Mesenchymal stem cell (in vitro differentiated cells and primary cell): ENCODE measurements around the gene ZNF23.

Experiments used
- DNase-seq: peaks from one replicate; pipeline ENCODE4 v3.0.0-alpha.2; 2013
- H2AFZ ChIP-seq: one replicate; pipeline ENCODE4 v1.6.1; 2013; ENCODE audit warnings: low read depth, mild to moderate bottlenecking, control low read depth, inconsistent platforms, low read length, moderate library complexity
- H2AK5ac ChIP-seq: 2 replicates; pipeline ENCODE4 v1.6.1; 2013; ENCODE audit warnings: low read length, moderate library complexity, mild to moderate bottlenecking, inconsistent platforms; ENCODE audit not compliant: severe bottlenecking
- H2BK120ac ChIP-seq: one replicate; pipeline ENCODE4 v1.6.1; 2013; ENCODE audit warnings: low read depth, mild to moderate bottlenecking, inconsistent platforms, low read length, moderate library complexity
- H2BK12ac ChIP-seq, 2 experiments: one replicate each; pipeline ENCODE4 v1.6.1; 2013; ENCODE audit warnings: inconsistent platforms in 2 of 2, low read length in 2 of 2, mild to moderate bottlenecking in 2 of 2, moderate library complexity in 2 of 2, control low read depth in 1 of 2
- H2BK15ac ChIP-seq: one replicate; pipeline ENCODE4 v1.6.1; 2013; ENCODE audit warnings: mild to moderate bottlenecking, low read depth, inconsistent platforms; ENCODE audit not compliant: poor library complexity, severe bottlenecking
- H2BK5ac ChIP-seq: 2 replicates; pipeline ENCODE4 v1.6.1; 2013; ENCODE audit warnings: low read depth, mild to moderate bottlenecking, low read length, control low read depth, inconsistent platforms; ENCODE audit not compliant: poor library complexity, severe bottlenecking
- H3K14ac ChIP-seq, 2 experiments: one replicate each; pipeline ENCODE4 v1.6.1; 2013; ENCODE audit warnings: inconsistent platforms in 2 of 2, low read length in 2 of 2, control low read depth in 1 of 2, mild to moderate bottlenecking in 1 of 2, moderate library complexity in 1 of 2
- H3K18ac ChIP-seq, 2 experiments: one replicate each; pipeline ENCODE4 v1.6.1; 2013; ENCODE audit warnings: inconsistent platforms in 2 of 2, low read length in 2 of 2, control low read depth in 1 of 2, low read depth in 1 of 2, mild to moderate bottlenecking in 1 of 2
- H3K23ac ChIP-seq, 2 experiments: one replicate each; pipeline ENCODE4 v1.6.1; 2013; ENCODE audit warnings: inconsistent platforms in 2 of 2, low read length in 2 of 2, mild to moderate bottlenecking in 2 of 2, moderate library complexity in 2 of 2, control low read depth in 1 of 2
- H3K27ac ChIP-seq: 2 replicates; pipeline ENCODE4 v1.5.1; 2013; ENCODE audit warnings: mild to moderate bottlenecking, moderate library complexity, low read length, control low read depth, inconsistent platforms; ENCODE audit not compliant: poor library complexity, severe bottlenecking
- H3K27me3 ChIP-seq, 2 experiments: 2 replicates each; pipeline versions ENCODE4 v1.6.1 to v1.7.0; 2013; ENCODE audit warnings: low read length in 2 of 2, mild to moderate bottlenecking in 2 of 2, moderate library complexity in 2 of 2, control low read depth in 1 of 2, inconsistent platforms in 1 of 2; ENCODE audit not compliant: control insufficient read depth in 1 of 2, insufficient read depth in 1 of 2
- H3K36me3 ChIP-seq, 2 experiments: 2 replicates each; pipeline versions ENCODE4 v1.6.1 to v1.7.0; 2013; ENCODE audit warnings: low read length in 2 of 2, control low read depth in 1 of 2, inconsistent platforms in 1 of 2, low read depth in 1 of 2, mild to moderate bottlenecking in 1 of 2; ENCODE audit not compliant: insufficient read depth in 2 of 2, control insufficient read depth in 1 of 2
- H3K4ac ChIP-seq, 2 experiments: one replicate each; pipeline ENCODE4 v1.6.1; 2013; ENCODE audit warnings: inconsistent platforms in 2 of 2, low read length in 2 of 2, mild to moderate bottlenecking in 2 of 2, moderate library complexity in 2 of 2, control low read depth in 1 of 2, low read depth in 1 of 2
- H3K4me1 ChIP-seq: 2 replicates; pipeline ENCODE4 v1.6.1; 2013; ENCODE audit warnings: low read depth, low read length, control low read depth; ENCODE audit not compliant: control insufficient read depth, insufficient read depth
- H3K4me2 ChIP-seq: 2 replicates; pipeline ENCODE4 v1.6.1; 2013; ENCODE audit warnings: low read length, mild to moderate bottlenecking, inconsistent platforms; ENCODE audit not compliant: poor library complexity, severe bottlenecking
- H3K4me3 ChIP-seq, 2 experiments: 2 replicates each; pipeline versions ENCODE4 v1.5.1 to v1.7.0; 2013; ENCODE audit warnings: low read length in 2 of 2, mild to moderate bottlenecking in 2 of 2, control low read depth in 1 of 2, low read depth in 1 of 2; ENCODE audit not compliant: insufficient read depth in 1 of 2
- H3K79me1 ChIP-seq: replicated peaks from 2 replicates; pipeline ENCODE4 v1.6.1; 2013; ENCODE audit warnings: mild to moderate bottlenecking, control low read depth, low read length, inconsistent platforms; ENCODE audit not compliant: poor library complexity, severe bottlenecking
- H3K9ac ChIP-seq: 2 replicates; pipeline ENCODE4 v1.7.0; 2013; ENCODE audit warnings: mild to moderate bottlenecking, low read length, moderate library complexity
- H3K9me3 ChIP-seq: 2 replicates; pipeline ENCODE4 v1.7.0; 2013; ENCODE audit warnings: mild to moderate bottlenecking, low read length; ENCODE audit not compliant: control insufficient read depth
- H4K8ac ChIP-seq: one replicate; pipeline ENCODE4 v1.6.1; 2013; ENCODE audit warnings: inconsistent platforms, mild to moderate bottlenecking, low read length, moderate library complexity
- H4K91ac ChIP-seq: one replicate; pipeline ENCODE4 v1.6.1; 2013; ENCODE audit warnings: mild to moderate bottlenecking, low read length, inconsistent platforms
- WGBS: methylation state at CpG from one replicate; pipeline ENCODE4 v1.1.7; 2013; ENCODE audit warnings: mixed read lengths; 5-methylcytosine and 5-hydroxymethylcytosine counted together

The ZNF23 gene

GRCh38 chr16:71436473-71436872, 25.6 kb downstream of the ZNF23 start:
- H2BK12ac ChIP-seq = no peak overlapping the region
- peaks cover 0 to 9% of the 10 kb centered on the region in 2 experiments for H3K27me3 ChIP-seq
- H3K9ac ChIP-seq = no peak overlapping the region
- no peaks in the 10 kb centered on the region for H3K36me3 ChIP-seq
- WGBS = 86% methylated on average over 7 of the region's 7 CpGs
- H2AFZ ChIP-seq = no peak overlapping the region
- H2BK15ac ChIP-seq = no peak overlapping the region
- H3K4me2 ChIP-seq = no peak overlapping the region
- H3K79me1 ChIP-seq = no peaks in the 10 kb centered on the region
- H3K23ac ChIP-seq = no peak overlapping the region
- H2BK5ac ChIP-seq = no peak overlapping the region
- no peak overlapping the region for H2AK5ac ChIP-seq
- H2BK120ac ChIP-seq = no peak overlapping the region
- H3K9me3 ChIP-seq = no peaks in the 10 kb centered on the region
- H3K4ac ChIP-seq = no peak overlapping the region
- H4K8ac ChIP-seq = no peak overlapping the region
- no peak overlapping the region for H3K18ac ChIP-seq
- H4K91ac ChIP-seq = no peak overlapping the region
- no peak overlapping the region for H3K4me3 ChIP-seq
- no peak overlapping the region for H3K27ac ChIP-seq
- H3K4me1 ChIP-seq = no peaks in the 10 kb centered on the region
- DNase-seq = no peak
- H3K14ac ChIP-seq = no peak overlapping the region

- Histone ChIP-seq H2BK15ac (no peak overlapping the region), H4K8ac (no peak overlapping the region), H2BK12ac (no peak overlapping the region), H3K27me3 (peaks cover 5 to 12% of the 10 kb centered on the region in 2 experiments), H3K27ac (no peak overlapping the region), H3K4ac (no peak overlapping the region), H4K91ac (no peak overlapping the region), H2BK120ac (no peak overlapping the region), H2AFZ (no peak overlapping the region), H3K4me2 (no peak overlapping the region), H2BK5ac (no peak overlapping the region), H3K23ac (no peak overlapping the region), H2AK5ac (no peak overlapping the region), H3K4me1 (no peaks in the 10 kb centered on the region), H3K9me3 (no peaks in the 10 kb centered on the region), H3K4me3 (no peak overlapping the region), H3K14ac (no peak overlapping the region), H3K79me1 (no peaks in the 10 kb centered on the region), H3K36me3 (no peaks in the 10 kb centered on the region), H3K18ac (no peak overlapping the region), H3K9ac (no peak overlapping the region)
- WGBS = 65% methylated on average over 6 of the region's 6 CpGs
- DNase-seq = no peak
These were observed 29.1 kb downstream of the ZNF23 start for GRCh38 chr16:71432906-71433305.

DNA sequence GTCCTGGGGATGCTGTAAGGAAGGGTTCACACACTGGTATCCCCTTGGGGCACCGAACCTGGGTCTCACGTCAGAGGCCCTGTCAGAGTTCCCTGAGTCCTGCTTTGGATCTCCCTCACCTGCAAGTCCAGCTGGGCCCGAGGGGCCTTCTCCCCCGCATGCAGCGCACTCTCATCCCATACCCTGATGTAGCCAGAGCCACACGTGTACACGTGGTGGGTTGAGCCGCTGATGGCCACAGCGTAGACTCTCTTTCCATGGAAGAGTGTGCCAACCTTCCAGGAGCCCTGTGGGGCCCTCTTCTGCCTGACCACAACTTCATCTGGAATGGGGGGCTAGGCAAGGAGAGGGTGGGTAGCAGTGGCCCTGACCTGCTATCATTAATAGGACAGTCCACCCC, 30.1 kb downstream of the ZNF23 start:
- Histone ChIP-seq H3K4me1 (no peaks in the 10 kb centered on the region), H3K18ac (no peak overlapping the region), H3K4me2 (no peak overlapping the region), H3K9ac (no peak overlapping the region), H4K8ac (no peak overlapping the region), H2BK5ac (no peak overlapping the region), H3K27ac (no peak overlapping the region), H2BK12ac (no peak overlapping the region), H3K4me3 (no peak overlapping the region), H4K91ac (no peak overlapping the region), H3K23ac (no peak overlapping the region), H3K79me1 (no peaks in the 10 kb centered on the region), H3K9me3 (no peaks in the 10 kb centered on the region), H2BK15ac (no peak overlapping the region), H3K14ac (no peak overlapping the region), H2BK120ac (no peak overlapping the region), H3K27me3 (peaks cover 7 to 8% of the 10 kb centered on the region in 2 experiments), H3K36me3 (no peaks in the 10 kb centered on the region), H3K4ac (no peak overlapping the region), H2AK5ac (no peak overlapping the region), H2AFZ (no peak overlapping the region)
- no peak for DNase-seq
- 88% methylated on average over 8 of the region's 9 CpGs for WGBS

GRCh38 chr16:71431176-71431575, 30.9 kb downstream of the ZNF23 start:
- H3K4me1 ChIP-seq = peaks cover 1% of the 10 kb centered on the region
- no peak overlapping the region for H2BK5ac ChIP-seq
- no peaks in the 10 kb centered on the region for H3K79me1 ChIP-seq
- no peak overlapping the region for H2BK12ac ChIP-seq
- H3K14ac ChIP-seq = no peak overlapping the region
- no peaks in the 10 kb centered on the region for H3K9me3 ChIP-seq
- H2AFZ ChIP-seq = no peak overlapping the region
- no peak overlapping the region for H3K9ac ChIP-seq
- H3K36me3 ChIP-seq = no peaks in the 10 kb centered on the region
- no peak overlapping the region for H3K4me3 ChIP-seq
- H3K27me3 ChIP-seq = peaks cover 8 to 12% of the 10 kb centered on the region in 2 experiments
- no peak overlapping the region for H2BK15ac ChIP-seq
- H3K4me2 ChIP-seq = no peak overlapping the region
- no peak overlapping the region for H3K4ac ChIP-seq
- no peak for DNase-seq
- H4K91ac ChIP-seq = no peak overlapping the region
- H3K23ac ChIP-seq = no peak overlapping the region
- H4K8ac ChIP-seq = no peak overlapping the region
- H2AK5ac ChIP-seq = no peak overlapping the region
- H3K27ac ChIP-seq = no peak overlapping the region
- 87% methylated on average over 14 of the region's 14 CpGs for WGBS
- no peak overlapping the region for H2BK120ac ChIP-seq
- no peak overlapping the region for H3K18ac ChIP-seq
